H9 (cell line): ENCODE measurements around the gene TREML4. TPM values are rescaled to one million over a fixed set of nuclear protein-coding genes. Genes with fewer than 3 reads are reported as not detected.

Experiments
- DNase-seq: peaks from one replicate; pipeline ENCODE4 v3.0.0-alpha.2; 2017
- H2AFZ ChIP-seq: one replicate; pipeline ENCODE4 v1.6.1; 2013; ENCODE audit warnings: mild to moderate bottlenecking, low read length, control low read depth, moderate library complexity
- H2AK5ac ChIP-seq: 2 replicates; pipeline ENCODE4 v1.6.1; 2013; ENCODE audit warnings: low read length, control low read depth, mixed read lengths; ENCODE audit not compliant: insufficient read length
- H2BK120ac ChIP-seq: one replicate; pipeline ENCODE4 v1.6.1; 2013; ENCODE audit warnings: low read depth, mild to moderate bottlenecking, low read length, control low read depth, inconsistent platforms; ENCODE audit not compliant: poor library complexity, severe bottlenecking
- H2BK12ac ChIP-seq: 2 replicates; pipeline ENCODE4 v1.6.1; 2013; ENCODE audit warnings: low read length, control low read depth, mixed read lengths, low read depth; ENCODE audit not compliant: insufficient read length
- H2BK15ac ChIP-seq: 2 replicates; pipeline ENCODE4 v1.6.1; 2013; ENCODE audit warnings: low read depth, low read length, control low read depth
- H2BK20ac ChIP-seq: one replicate; pipeline ENCODE4 v1.6.1; 2013; ENCODE audit warnings: low read depth, mild to moderate bottlenecking, low read length, control low read depth, inconsistent platforms; ENCODE audit not compliant: poor library complexity, severe bottlenecking
- H2BK5ac ChIP-seq: 2 replicates; pipeline ENCODE4 v1.6.1; 2013; ENCODE audit warnings: low read length, control low read depth, mixed read lengths; ENCODE audit not compliant: insufficient read length
- H3K14ac ChIP-seq: 2 replicates; pipeline ENCODE4 v1.6.1; 2013; ENCODE audit warnings: low read length, control low read depth; ENCODE audit not compliant: insufficient read depth
- H3K18ac ChIP-seq: 2 replicates; pipeline ENCODE4 v1.6.1; 2013; ENCODE audit warnings: low read depth, mild to moderate bottlenecking, mixed read lengths, low read length, control low read depth; ENCODE audit not compliant: insufficient read length
- H3K23ac ChIP-seq: 2 replicates; pipeline ENCODE4 v1.6.1; 2013; ENCODE audit warnings: low read length, control low read depth, mixed read lengths, low read depth; ENCODE audit not compliant: insufficient read length
- H3K23me2 ChIP-seq: 2 replicates; pipeline ENCODE4 v1.6.1; 2013; ENCODE audit warnings: low read depth, mild to moderate bottlenecking, mixed read lengths, low read length, control low read depth; ENCODE audit not compliant: insufficient read length, poor library complexity, severe bottlenecking
- H3K27ac ChIP-seq: 2 replicates; pipeline ENCODE4 v1.5.1; 2013; ENCODE audit warnings: low read length, control low read depth, mixed read lengths, low read depth; ENCODE audit not compliant: insufficient read length
- H3K27me3 ChIP-seq: 2 replicates; pipeline ENCODE4 v1.6.1; 2013; ENCODE audit warnings: low read length, control low read depth, inconsistent platforms; ENCODE audit not compliant: insufficient read depth
- H3K4ac ChIP-seq: 2 replicates; pipeline ENCODE4 v1.6.1; 2013; ENCODE audit warnings: low read depth, mild to moderate bottlenecking, control low read depth, inconsistent platforms, low read length, moderate library complexity
- H3K4me1 ChIP-seq: 2 replicates; pipeline ENCODE4 v1.6.1; 2013; ENCODE audit warnings: low read length, control low read depth, inconsistent platforms; ENCODE audit not compliant: insufficient read depth
- H3K4me2 ChIP-seq: 2 replicates; pipeline ENCODE4 v1.6.1; 2013; ENCODE audit warnings: low read length, control low read depth, mixed read lengths; ENCODE audit not compliant: insufficient read length, insufficient read depth
- H3K56ac ChIP-seq: 2 replicates; pipeline ENCODE4 v1.6.1; 2013; ENCODE audit warnings: low read depth, mild to moderate bottlenecking, mixed read lengths, low read length, control low read depth; ENCODE audit not compliant: insufficient read length
- H3K79me1 ChIP-seq: 2 replicates; pipeline ENCODE4 v1.6.1; 2013; ENCODE audit warnings: low read depth, mild to moderate bottlenecking, moderate library complexity, low read length, control low read depth, inconsistent platforms; ENCODE audit not compliant: insufficient read depth, poor library complexity, severe bottlenecking
- H3K79me2 ChIP-seq: 2 replicates; pipeline ENCODE4 v1.6.1; 2013; ENCODE audit warnings: low read length, control low read depth, inconsistent platforms; ENCODE audit not compliant: insufficient read depth
- H3K9ac ChIP-seq: 2 replicates; pipeline ENCODE4 v1.6.1; 2013; ENCODE audit warnings: low read length, control low read depth, mixed read lengths; ENCODE audit not compliant: insufficient read length; ENCODE audit errors: extremely low read depth
- H3K9me3 ChIP-seq: one replicate; pipeline ENCODE4 v1.6.1; 2013; ENCODE audit warnings: low read depth, low read length, inconsistent platforms; ENCODE audit not compliant: control insufficient read depth
- H3T11ph ChIP-seq: one replicate; pipeline ENCODE4 v1.6.1; 2013; ENCODE audit warnings: mild to moderate bottlenecking, low read length, control low read depth, inconsistent platforms
- H4K20me1 ChIP-seq: one replicate; pipeline ENCODE4 v1.6.1; 2013; ENCODE audit not compliant: control insufficient read depth, insufficient read length, insufficient read depth
- H4K5ac ChIP-seq: 2 replicates; pipeline ENCODE4 v1.6.1; 2013; ENCODE audit warnings: low read depth, mild to moderate bottlenecking, mixed read lengths, low read length, control low read depth; ENCODE audit not compliant: insufficient read length
- H4K8ac ChIP-seq: replicated peaks from 2 replicates; pipeline ENCODE4 v1.6.1; 2013; ENCODE audit warnings: low read length, control low read depth, mixed read lengths, low read depth; ENCODE audit not compliant: insufficient read length
- H4K91ac ChIP-seq: 2 replicates; pipeline ENCODE4 v1.6.1; 2013; ENCODE audit warnings: low read depth, mild to moderate bottlenecking, moderate library complexity, mixed read lengths, low read length, control low read depth; ENCODE audit not compliant: insufficient read length
- H3K27ac Mint-ChIP-seq, 3 experiments: 2 replicates in 2 of 3; 3 replicates in 1 of 3; pipeline ENCODE4 v1.8.0; 2020 to 2021; ENCODE audit warnings: mixed read lengths in 3 of 3, mild to moderate bottlenecking in 1 of 3, moderate library complexity in 1 of 3
- H3K27me3 Mint-ChIP-seq: 2 replicates; pipeline ENCODE4 v1.8.0; 2021; ENCODE audit warnings: low read depth, mild to moderate bottlenecking, moderate library complexity, mixed read lengths
- H3K36me3 Mint-ChIP-seq, 3 experiments: 2 replicates in 2 of 3; 3 replicates in 1 of 3; pipeline ENCODE4 v1.8.0; 2020 to 2021; ENCODE audit warnings: low read depth in 3 of 3, mixed read lengths in 3 of 3; ENCODE audit not compliant: insufficient read depth in 1 of 3
- H3K4me1 Mint-ChIP-seq, 2 experiments: 2 replicates each; pipeline ENCODE4 v1.8.0; 2020; ENCODE audit warnings: mixed read lengths in 2 of 2
- H3K4me3 Mint-ChIP-seq, 2 experiments: 2 replicates in 1 of 2; 3 replicates in 1 of 2; pipeline ENCODE4 v1.8.0; 2020 to 2021; ENCODE audit warnings: mild to moderate bottlenecking in 2 of 2, mixed read lengths in 2 of 2, moderate library complexity in 1 of 2
- H3K9me3 Mint-ChIP-seq, 2 experiments: 2 replicates in 1 of 2; 3 replicates in 1 of 2; pipeline ENCODE4 v1.8.0; 2020; ENCODE audit warnings: mild to moderate bottlenecking in 2 of 2, mixed read lengths in 2 of 2, moderate library complexity in 1 of 2
- WGBS: extraction: QIAGEN DNeasy Blood & Tissue Kit; methylation state at CpG from one replicate; pipeline ENCODE4 v1.1.7; 2013; ENCODE audit warnings: missing lambda C conversion rate, low lambda C conversion rate, mixed read lengths; ENCODE audit not compliant: insufficient read length; ENCODE audit errors: extremely low coverage; 5-methylcytosine and 5-hydroxymethylcytosine counted together
- total RNA-seq: library from RNA; stranded (reverse); gene quantifications from 2 replicates; pipeline ENCODE4 v1.2.1, GENCODE V29; 2021
- TF ChIP-seq, protein P1 (sequence below): fragments of 200-600 bp; sonication (generic); conservative IDR thresholded peaks from 3 replicates; pipeline ENCODE4 v1.8.0; 2021; ENCODE audit warnings: antibody characterized with exemption, mild to moderate bottlenecking

Gene TREML4
- total RNA-seq, 1 experiment from 2014 or later, result not detected

DNA sequence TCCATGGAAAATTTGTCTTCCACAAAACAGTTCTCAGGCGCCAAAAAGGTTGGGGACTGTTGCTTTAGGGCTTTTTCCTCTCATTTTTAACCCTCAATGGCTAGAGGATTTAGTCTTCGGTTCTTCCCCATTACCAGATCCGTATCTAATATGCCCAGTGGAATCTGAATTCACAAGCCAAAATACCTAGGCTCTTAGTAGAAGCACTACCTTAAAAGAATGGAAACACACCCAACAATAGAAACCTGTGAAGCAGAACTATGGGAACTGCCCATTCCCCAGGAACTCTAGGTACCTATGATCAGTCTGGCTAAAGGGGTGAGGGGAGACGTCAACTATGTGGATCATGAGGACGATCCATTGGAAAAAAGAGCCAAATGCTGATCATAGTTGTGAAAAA lies 3.1 kb downstream of the TREML4 start:
- Histone ChIP-seq H3K27me3 (no peaks in the 10 kb centered on the region), H2BK20ac (no peak overlapping the region), H4K8ac (no peak overlapping the region), H2AFZ (no peak overlapping the region), H3T11ph (no peak overlapping the region), H3K79me2 (no peaks in the 10 kb centered on the region), H4K20me1 (no peaks in the 10 kb centered on the region), H2BK12ac (no peak overlapping the region), H3K14ac (no peak overlapping the region), H3K23me2 (no peaks in the 10 kb centered on the region), H4K91ac (no peak overlapping the region), H2BK15ac (no peak overlapping the region), H3K27ac (no peak overlapping the region), H3K23ac (no peak overlapping the region), H3K4ac (no peak overlapping the region), H3K4me2 (no peak overlapping the region), H4K5ac (no peak overlapping the region), H3K9me3 (no peaks in the 10 kb centered on the region), H2BK5ac (no peak overlapping the region), H2BK120ac (no peak overlapping the region), H2AK5ac (no peak overlapping the region), H3K56ac (no peak overlapping the region), H3K18ac (no peak overlapping the region), H3K9ac (no peak overlapping the region), H3K4me1 (no peaks in the 10 kb centered on the region), H3K79me1 (no peaks in the 10 kb centered on the region)
- Mint-ChIP-seq H3K27ac (no peak overlapping the region), H3K36me3 (no peaks in the 10 kb centered on the region), H3K4me3 (no peak overlapping the region), H3K4me1 (peaks cover 9 to 10% of the 10 kb centered on the region in 2 experiments), H3K27me3 (peaks cover 4% of the 10 kb centered on the region; the same call in 1 of the 2 replicates), H3K9me3 (no peaks in the 10 kb centered on the region)
- TF ChIP-seq, protein P1, sequence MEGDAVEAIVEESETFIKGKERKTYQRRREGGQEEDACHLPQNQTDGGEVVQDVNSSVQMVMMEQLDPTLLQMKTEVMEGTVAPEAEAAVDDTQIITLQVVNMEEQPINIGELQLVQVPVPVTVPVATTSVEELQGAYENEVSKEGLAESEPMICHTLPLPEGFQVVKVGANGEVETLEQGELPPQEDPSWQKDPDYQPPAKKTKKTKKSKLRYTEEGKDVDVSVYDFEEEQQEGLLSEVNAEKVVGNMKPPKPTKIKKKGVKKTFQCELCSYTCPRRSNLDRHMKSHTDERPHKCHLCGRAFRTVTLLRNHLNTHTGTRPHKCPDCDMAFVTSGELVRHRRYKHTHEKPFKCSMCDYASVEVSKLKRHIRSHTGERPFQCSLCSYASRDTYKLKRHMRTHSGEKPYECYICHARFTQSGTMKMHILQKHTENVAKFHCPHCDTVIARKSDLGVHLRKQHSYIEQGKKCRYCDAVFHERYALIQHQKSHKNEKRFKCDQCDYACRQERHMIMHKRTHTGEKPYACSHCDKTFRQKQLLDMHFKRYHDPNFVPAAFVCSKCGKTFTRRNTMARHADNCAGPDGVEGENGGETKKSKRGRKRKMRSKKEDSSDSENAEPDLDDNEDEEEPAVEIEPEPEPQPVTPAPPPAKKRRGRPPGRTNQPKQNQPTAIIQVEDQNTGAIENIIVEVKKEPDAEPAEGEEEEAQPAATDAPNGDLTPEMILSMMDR, result no peak
- WGBS, result no CpG with 5 or more reads among the region's 5 CpGs
- no peak for DNase-seq
